H1 (cell line): ENCODE measurements around the gene HIC1. TPM values are rescaled to one million over a fixed set of nuclear protein-coding genes. Genes with fewer than 3 reads are reported as not detected.

ENCODE experiments used
- CTCF ChIA-PET: fragments of 300-600 bp; sonication (Branson Sonifier 250); formaldehyde crosslinking; loops from one replicate; lab custom pipeline; 2021; ENCODE audit not compliant: partially characterized antibody; lab: Charles Lee
- POLR2A ChIA-PET: fragments of 300-600 bp; sonication (Branson Sonifier 250); formaldehyde crosslinking; loops from one replicate; lab custom pipeline; 2021; ENCODE audit warnings: inconsistent platforms; ENCODE audit not compliant: partially characterized antibody; lab: Charles Lee
- DNase-seq, 2 experiments: peaks; one replicate each; pipeline versions ENCODE4 v3.0.0 to v3.0.0-alpha.2; 2010 to 2022; ENCODE audit warnings: low spot score in 2 of 2, low read depth in 1 of 2, mixed read lengths in 1 of 2
- FAIRE-seq: peaks from 2 replicates; lab custom pipeline; 2011; peaks lifted over from hg19 to GRCh38; lab: Jason Lieb, UNC
- H2AFZ ChIP-seq: 2 replicates; pipeline ENCODE4 v1.8.1; 2012; ENCODE audit warnings: low read length, inconsistent platforms
- H2AK5ac ChIP-seq: 2 replicates; pipeline ENCODE4 v1.6.1; 2013; ENCODE audit warnings: low read depth, low read length
- H2BK120ac ChIP-seq: replicated peaks from 2 replicates; pipeline ENCODE3; 2013; ENCODE audit warnings: low read depth, low read length, inconsistent platforms
- H2BK12ac ChIP-seq: 2 replicates; pipeline ENCODE4 v1.6.1; 2013; ENCODE audit warnings: low read depth, low read length
- H2BK15ac ChIP-seq: 2 replicates; pipeline ENCODE4 v1.6.1; 2013; ENCODE audit warnings: low read length
- H2BK20ac ChIP-seq: 2 replicates; pipeline ENCODE4 v1.6.1; 2013; ENCODE audit warnings: low read length
- H2BK5ac ChIP-seq: 2 replicates; pipeline ENCODE4 v1.6.1; 2013; ENCODE audit warnings: low read depth, low read length
- H3K14ac ChIP-seq: 2 replicates; pipeline ENCODE4 v1.6.1; 2013; ENCODE audit warnings: inconsistent platforms; ENCODE audit not compliant: insufficient read length
- H3K18ac ChIP-seq: 2 replicates; pipeline ENCODE4 v1.6.1; 2013; ENCODE audit warnings: low read length; ENCODE audit errors: extremely low read depth
- H3K23ac ChIP-seq: 2 replicates; pipeline ENCODE4 v1.6.1; 2013; ENCODE audit warnings: inconsistent platforms; ENCODE audit not compliant: insufficient read length
- H3K23me2 ChIP-seq: 2 replicates; pipeline ENCODE4 v1.6.1; 2013; ENCODE audit warnings: low read depth, low read length
- H3K27ac ChIP-seq: 2 replicates; pipeline ENCODE4 v1.6.1; 2011; ENCODE audit warnings: low read depth, low read length, inconsistent platforms
- H3K27me3 ChIP-seq, 4 experiments: replicated peaks in 1 of 4; 1 replicate in 1 of 4; 2 replicates in 3 of 4; pipeline versions ENCODE4 v1.6.1 to v1.8.1; 2011 to 2013; ENCODE audit warnings: low read length in 3 of 4, mild to moderate bottlenecking in 3 of 4, inconsistent platforms in 2 of 4, mixed read lengths in 2 of 4, moderate library complexity in 1 of 4; ENCODE audit not compliant: control insufficient read depth in 3 of 4, insufficient read depth in 3 of 4; ENCODE audit errors: extremely low read depth in 1 of 4
- H3K36me3 ChIP-seq, 4 experiments: 2 replicates each; pipeline versions ENCODE4 v1.6.1 to v1.8.1; 2011 to 2013; ENCODE audit warnings: mild to moderate bottlenecking in 4 of 4, low read length in 3 of 4, moderate library complexity in 2 of 4, control low read depth in 1 of 4, inconsistent platforms in 1 of 4; ENCODE audit not compliant: insufficient read depth in 4 of 4, control insufficient read depth in 2 of 4
- H3K4ac ChIP-seq: replicated peaks from 2 replicates; pipeline ENCODE3; 2013; ENCODE audit warnings: low read length, low read depth, mixed read lengths, inconsistent platforms; ENCODE audit not compliant: insufficient read length
- H3K4me1 ChIP-seq, 4 experiments: replicated peaks in 1 of 4; 1 replicate in 1 of 4; 2 replicates in 3 of 4; pipeline versions ENCODE4 v1.6.1 to v1.8.1; 2011 to 2013; ENCODE audit warnings: low read length in 3 of 4, inconsistent platforms in 2 of 4, mixed read lengths in 1 of 4; ENCODE audit not compliant: insufficient read depth in 4 of 4, control insufficient read depth in 3 of 4
- H3K4me2 ChIP-seq, 2 experiments: 2 replicates each; pipeline versions ENCODE4 v1.6.1 to v1.8.1; 2011 to 2013; ENCODE audit warnings: low read depth in 2 of 2, low read length in 2 of 2, control low read depth in 1 of 2, inconsistent platforms in 1 of 2, mild to moderate bottlenecking in 1 of 2; ENCODE audit not compliant: insufficient read depth in 1 of 2
- H3K4me3 ChIP-seq, 4 experiments: fragments of 200-600, 300-600 bp in 1 of 4; sonication (generic), shearing (Covaris generic), sonication (Bioruptor Twin) in 1 of 4; 2 replicates each; pipeline versions ENCODE4 v1.5.1 to v1.8.1; 2011 to 2016; ENCODE audit warnings: low read length in 4 of 4, low read depth in 3 of 4, control low read depth in 2 of 4, inconsistent platforms in 2 of 4, mild to moderate bottlenecking in 2 of 4, mixed read lengths in 1 of 4, moderate library complexity in 1 of 4; ENCODE audit not compliant: insufficient read depth in 2 of 4; ENCODE audit errors: extremely low read depth in 1 of 4
- H3K56ac ChIP-seq: replicated peaks from 2 replicates; pipeline ENCODE3; 2013; ENCODE audit warnings: low read depth, mild to moderate bottlenecking, mixed read lengths, low read length, inconsistent platforms; ENCODE audit not compliant: insufficient read length
- H3K79me1 ChIP-seq: 2 replicates; pipeline ENCODE4 v1.6.1; 2013; ENCODE audit warnings: low read depth, low read length, control low read depth
- H3K79me2 ChIP-seq, 2 experiments: 2 replicates each; pipeline versions ENCODE4 v1.6.1 to v1.8.1; 2012 to 2013; ENCODE audit warnings: low read length in 2 of 2, mild to moderate bottlenecking in 2 of 2, inconsistent platforms in 1 of 2; ENCODE audit not compliant: insufficient read depth in 2 of 2, control insufficient read depth in 1 of 2
- H3K9ac ChIP-seq, 4 experiments: replicated peaks in 1 of 4; 1 replicate in 1 of 4; 2 replicates in 3 of 4; pipeline versions ENCODE4 v1.6.1 to v1.8.1; 2011 to 2013; ENCODE audit warnings: low read depth in 3 of 4, low read length in 3 of 4, control low read depth in 2 of 4, mild to moderate bottlenecking in 2 of 4, moderate library complexity in 2 of 4, inconsistent platforms in 1 of 4; ENCODE audit errors: extremely low read depth in 1 of 4
- H3K9me3 ChIP-seq, 2 experiments: 2 replicates each; pipeline versions ENCODE4 v1.6.1 to v1.8.1; 2012 to 2013; ENCODE audit warnings: mild to moderate bottlenecking in 2 of 2, moderate library complexity in 2 of 2, control low read depth in 1 of 2, inconsistent platforms in 1 of 2, low read depth in 1 of 2, low read length in 1 of 2, mixed read lengths in 1 of 2; ENCODE audit not compliant: insufficient read depth in 2 of 2
- H4K20me1 ChIP-seq, 2 experiments: replicated peaks in 1 of 2; 2 replicates each; pipeline versions ENCODE3 to v1.8.1; 2011 to 2013; ENCODE audit warnings: inconsistent platforms in 2 of 2, low read length in 2 of 2, mild to moderate bottlenecking in 1 of 2; ENCODE audit not compliant: insufficient read depth in 2 of 2, control insufficient read depth in 1 of 2
- H4K5ac ChIP-seq: 2 replicates; pipeline ENCODE4 v1.6.1; 2013; ENCODE audit warnings: low read length, low read depth, mixed read lengths, inconsistent platforms; ENCODE audit not compliant: insufficient read length
- H4K8ac ChIP-seq: 2 replicates; pipeline ENCODE4 v1.8.0; 2013; ENCODE audit warnings: mild to moderate bottlenecking, moderate library complexity, low read length, inconsistent platforms; ENCODE audit not compliant: insufficient read depth; ENCODE audit errors: extremely low read depth
- H4K91ac ChIP-seq: replicated peaks from 2 replicates; pipeline ENCODE3; 2013; ENCODE audit warnings: low read length, mixed read lengths, inconsistent platforms; ENCODE audit not compliant: insufficient read length
- CHD1 ChIP-seq: IDR thresholded peaks from 2 replicates; pipeline ENCODE4 v1.6.1; 2012; ENCODE audit warnings: low read depth, low read length, improper control_type of control experiment
- CHD2 ChIP-seq: IDR thresholded peaks from 2 replicates; pipeline ENCODE4 v1.6.1; 2012; ENCODE audit warnings: low read length, improper control_type of control experiment
- HDAC2 ChIP-seq, 2 experiments: fragments of 300-600 bp in 1 of 2; sonication (generic) in 1 of 2; IDR thresholded peaks; 2 replicates each; pipeline ENCODE4 v1.6.1; 2011 to 2012; ENCODE audit warnings: low read depth in 2 of 2, low read length in 2 of 2, mild to moderate bottlenecking in 2 of 2, moderate library complexity in 2 of 2, borderline replicate concordance in 1 of 2, inconsistent platforms in 1 of 2
- JUN ChIP-seq: IDR thresholded peaks from 2 replicates; pipeline ENCODE4 v1.6.1; 2011; ENCODE audit warnings: low read depth, mild to moderate bottlenecking, improper control_type of control experiment, low read length
- JUND ChIP-seq: IDR thresholded peaks from 2 replicates; pipeline ENCODE4 v1.6.1; 2011; ENCODE audit warnings: mild to moderate bottlenecking, improper control_type of control experiment, low read length
- KDM1A ChIP-seq: fragments of 200-600, 300-600 bp; sonication (generic); IDR thresholded peaks from 2 replicates; pipeline ENCODE4 v1.7.1; 2016; ENCODE audit warnings: mild to moderate bottlenecking, low read length, borderline replicate concordance
- NRF1 ChIP-seq: IDR thresholded peaks from 2 replicates; pipeline ENCODE4 v1.6.1; 2011; ENCODE audit warnings: mild to moderate bottlenecking, low read depth, low read length, improper control_type of control experiment
- POLR2A ChIP-seq, 2 experiments: IDR thresholded peaks; 1 replicate in 1 of 2; 2 replicates in 1 of 2; pipeline ENCODE4 v1.6.1; 2011; ENCODE audit warnings: low read depth in 2 of 2, low read length in 2 of 2, mild to moderate bottlenecking in 2 of 2; ENCODE audit errors: control extremely low read depth in 1 of 2
- POLR2AphosphoS5 ChIP-seq: IDR thresholded peaks from 2 replicates; pipeline ENCODE4 v1.6.1; 2011; ENCODE audit warnings: low read depth, low read length
- RXRA ChIP-seq: IDR thresholded peaks from 2 replicates; pipeline ENCODE4 v1.6.1; 2011; ENCODE audit warnings: low read depth, mild to moderate bottlenecking, low read length, moderate library complexity; ENCODE audit not compliant: insufficient read depth
- SIRT6 ChIP-seq: IDR thresholded peaks from one replicate; pipeline ENCODE4 v1.7.1; 2012; ENCODE audit warnings: low read length, inconsistent platforms
- SP2 ChIP-seq: IDR thresholded peaks from 2 replicates; pipeline ENCODE4 v1.6.1; 2012; ENCODE audit warnings: mild to moderate bottlenecking, low read length, inconsistent platforms
- SRF ChIP-seq: IDR thresholded peaks from 2 replicates; pipeline ENCODE4 v1.6.1; 2011; ENCODE audit warnings: mild to moderate bottlenecking, low read depth, low read length, moderate library complexity
- WGBS, 2 experiments: shearing (Covaris generic) in 1 of 2; methylation state at CpG; one replicate each; pipeline versions ENCODE4 v1.1.6 to v1.1.7; 2013 to 2015; ENCODE audit warnings: low lambda C conversion rate in 2 of 2, mixed read lengths in 2 of 2, inconsistent platforms in 1 of 2, low coverage in 1 of 2, missing lambda C conversion rate in 1 of 2; ENCODE audit not compliant: insufficient replicate concordance in 2 of 2, insufficient coverage in 1 of 2, insufficient read length in 1 of 2; ENCODE audit errors: extremely low coverage in 1 of 2, missing lambda C conversion rate in 1 of 2; 5-methylcytosine and 5-hydroxymethylcytosine counted together
- polyA plus RNA-seq, 7 experiments: library from polyadenylated mRNA; depleted of rRNA in 3 of 7; stranded (reverse) in 5 of 7; unstranded in 2 of 7; fragments of >200 nt in 5 of 7; fragments of 200-250 nt in 2 of 7; gene quantifications; 1 replicate in 5 of 7; 2 replicates in 1 of 7; 4 replicates in 1 of 7; pipeline versions ENCODE4 v1.2.1 to v1.2.3, GENCODE V29; 2011 to 2013; ENCODE audit warnings: missing spikeins in 2 of 7, mixed read lengths in 2 of 7
- total RNA-seq: library from RNA; stranded (reverse); fragmentation: NEBNext Ultra II Directional; extraction: Animal tissue kit (Norgen Biotek cat#: 25700); gene quantifications from 2 replicates; pipeline ENCODE4 v1.2.1, GENCODE V29; 2021

HIC1 gene
- total and polyA plus RNA-seq, 2 of the 8 experiments (the other 6 are each of a cell fraction or from before 2014, with no cell fraction given) = 0.06 to 0.09 TPM

DNA sequence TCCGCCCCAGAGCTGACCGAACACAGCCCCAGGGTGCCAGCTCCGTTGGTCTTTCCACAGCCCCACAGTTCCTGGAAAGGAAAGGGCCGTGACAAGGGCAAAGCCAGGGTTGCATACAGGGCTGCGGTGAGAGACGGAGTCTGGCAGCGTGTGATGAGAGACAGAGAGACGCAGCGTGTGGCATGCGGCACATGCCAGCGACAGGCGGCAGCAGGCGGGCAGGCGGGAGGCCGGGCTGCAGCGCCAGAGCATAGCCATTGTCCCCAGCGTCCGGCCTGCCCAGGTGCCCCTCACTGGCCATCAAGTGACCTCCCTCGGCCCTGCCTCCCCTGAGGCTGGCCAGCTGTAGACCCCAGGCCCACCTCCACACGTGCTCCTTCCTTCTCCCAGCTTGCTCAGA lies 38.4 kb upstream of the HIC1 start:
- Histone ChIP-seq H2AFZ (no peak overlapping the region), H2BK12ac (no peak overlapping the region), H3K9me3 (no peaks in the 10 kb centered on the region), H3K4me1 (peaks cover 0 to 8% (median 2%) of the 10 kb centered on the region in 4 experiments; a peak in 3 of 7 replicates), H3K4ac (no peak overlapping the region), H3K36me3 (no peaks in the 10 kb centered on the region), H2BK20ac (no peak overlapping the region), H4K8ac (no peak overlapping the region), H2BK15ac (no peak overlapping the region), H3K79me2 (no peaks in the 10 kb centered on the region), H3K9ac (no peak overlapping the region; a peak in 1 of 7 replicates), H3K4me3 (no peak overlapping the region), H3K56ac (no peak overlapping the region), H3K27me3 (peaks cover 0 to 37% (median 29%) of the 10 kb centered on the region in 4 experiments; a peak in 6 of 7 replicates), H3K14ac (no peak overlapping the region), H4K20me1 (peaks cover 0 to 2% of the 10 kb centered on the region in 2 experiments), H3K23ac (no peak overlapping the region), H3K27ac (no peak overlapping the region), H4K91ac (no peak overlapping the region), H2BK5ac (no peak overlapping the region), H2BK120ac (no peak overlapping the region), H2AK5ac (no peak overlapping the region), H3K23me2 (no peaks in the 10 kb centered on the region), H3K79me1 (no peaks in the 10 kb centered on the region), H3K4me2 (no peak overlapping the region), H3K18ac (no peak overlapping the region), H4K5ac (no peak overlapping the region)
- DNase-seq = no peak
- CTCF ChIA-PET = interaction anchor here (1.0 kb wide), 1 partner anchor 43 kb away, joined by 5 read pairs; no protein-coding TSS in a partner anchor
- TF ChIP-seq NRF1 (no peak), POLR2A (IDR thresholded peaks at IDR 0.05; ENCODE audit: control extremely low read depth in 1 of 2, low read depth in 2 of 2, low read length in 2 of 2) (no peak), KDM1A (no peak), JUND (no peak), JUN (no peak), SIRT6 (no peak), RXRA (no peak), CHD1 (no peak), SRF (no peak), POLR2AphosphoS5 (no peak), SP2 (no peak), HDAC2 (IDR thresholded peaks at IDR 0.05; ENCODE audit: borderline replicate concordance in 1 of 2, low read depth in 2 of 2, low read length in 2 of 2) (no peak), CHD2 (no peak)
- 89% methylated on average over 20 of the region's 20 CpGs; no CpG with 5 or more reads in 1 of the 2 experiments for WGBS, 2 experiments
- no peak for FAIRE-seq
- POLR2A ChIA-PET = interaction anchor here (1.0 to 1.1 kb wide), 2 partner anchors 8 to 24 kb away, joined by 3 to 4 read pairs; partner anchors contain the start of gene RTN4RL1
